ENCODE data around the gene CTU1. TPM values are rescaled to one million over a fixed set of nuclear protein-coding genes. Genes with fewer than 3 reads are reported as not detected.

Gene CTU1
- total RNA-seq, 4 donors from 2014 or later, result 11.3 to 18.1 (median 16.7) TPM

GRCh38 chr19:51119101-51119500, 10.9 kb upstream of the CTU1 start:
- no peak for DNase-seq (ENCODE audit: low spot score in 2 of 2)
- no peak for TF ChIP-seq CTCF (IDR thresholded peaks at IDR 0.05)
- no peak for TF ChIP-seq POLR2A (IDR thresholded peaks at IDR 0.05)
- WGBS, 2 donors, result 54 to 58% methylated on average over 4 of the region's 4 CpGs
- no peak overlapping the region for H3K4me3 ChIP-seq (ENCODE audit: low read depth, poor library complexity, severe bottlenecking)
- intact Hi-C loops (cut with DNase I; ENCODE audit: low total_unique reads), result no loop called here

- WGBS, 2 donors, result 62 to 69% methylated on average over 6 of the region's 6 CpGs
- H3K4me3 ChIP-seq (ENCODE audit: low read depth, poor library complexity, severe bottlenecking), result no peak overlapping the region
- TF ChIP-seq POLR2A (IDR thresholded peaks at IDR 0.05) (no peak), CTCF (IDR thresholded peaks at IDR 0.05) (no peak)
- DNase-seq (ENCODE audit: low spot score in 2 of 2), result no peak
- intact Hi-C loops (cut with DNase I; ENCODE audit: low total_unique reads), result no loop called here
These were observed 8.6 kb upstream of the CTU1 start for GRCh38 chr19:51116736-51117286.

- intact Hi-C loops (cut with DNase I; ENCODE audit: low total_unique reads), result no loop called here
- 75 to 76% methylated on average over 6 of the region's 6 CpGs for WGBS, 2 donors
- no peak for DNase-seq (ENCODE audit: low spot score in 2 of 2)
- no peak overlapping the region for H3K4me3 ChIP-seq (ENCODE audit: low read depth, poor library complexity, severe bottlenecking)
- no peak for TF ChIP-seq CTCF (IDR thresholded peaks at IDR 0.05)
- no peak for TF ChIP-seq POLR2A (IDR thresholded peaks at IDR 0.05)
These were observed 6.0 kb upstream of the CTU1 start for GRCh38 chr19:51114087-51114729.

- TF ChIP-seq CTCF (IDR thresholded peaks at IDR 0.05), result no peak
- TF ChIP-seq POLR2A (IDR thresholded peaks at IDR 0.05), result no peak
- no peak for DNase-seq (ENCODE audit: low spot score in 2 of 2)
- intact Hi-C loops (cut with DNase I; ENCODE audit: low total_unique reads), result no loop called here
- H3K4me3 ChIP-seq (ENCODE audit: low read depth, poor library complexity, severe bottlenecking), result no peak overlapping the region
- 42 to 46% methylated on average over 6 of the region's 6 CpGs for WGBS, 2 donors
These were observed 3.4 kb upstream of the CTU1 start for GRCh38 chr19:51111606-51112005.

- 71 to 80% methylated on average over 1 of the region's 1 CpG for WGBS, 2 donors
- no peak overlapping the region for H3K4me3 ChIP-seq (ENCODE audit: low read depth, poor library complexity, severe bottlenecking)
- intact Hi-C loops (cut with DNase I; ENCODE audit: low total_unique reads), result no loop called here
- TF ChIP-seq CTCF (IDR thresholded peaks at IDR 0.05) (no peak), POLR2A (IDR thresholded peaks at IDR 0.05) (no peak)
- no peak for DNase-seq (ENCODE audit: low spot score in 2 of 2)
These were observed 2.4 kb upstream of the CTU1 start for GRCh38 chr19:51110666-51110971.

- peak overlapping the region; percentile 29 for H3K4me3 ChIP-seq (ENCODE audit: low read depth, poor library complexity, severe bottlenecking)
- intact Hi-C loops (cut with DNase I; ENCODE audit: low total_unique reads), result no loop called here
- WGBS, 2 donors, result 1 to 6% methylated on average over 15 of the region's 15 CpGs
- TF ChIP-seq POLR2A (IDR thresholded peaks at IDR 0.05), result no peak
- no peak for TF ChIP-seq CTCF (IDR thresholded peaks at IDR 0.05)
- DNase-seq (ENCODE audit: low spot score in 2 of 2), result no peak
These were observed 567 bp upstream of the CTU1 start for GRCh38 chr19:51108805-51109146.

Measured in lower leg skin (tissue), 4 donors.